H9 (cell line): ENCODE measurements around the gene SOX4. TPM values are rescaled to one million over a fixed set of nuclear protein-coding genes. Genes with fewer than 3 reads are reported as not detected.

Source experiments
- DNase-seq: peaks from one replicate; pipeline ENCODE4 v3.0.0-alpha.2; 2017
- H2AFZ ChIP-seq: one replicate; pipeline ENCODE4 v1.6.1; 2013; ENCODE audit warnings: mild to moderate bottlenecking, low read length, control low read depth, moderate library complexity
- H2AK5ac ChIP-seq: 2 replicates; pipeline ENCODE4 v1.6.1; 2013; ENCODE audit warnings: low read length, control low read depth, mixed read lengths; ENCODE audit not compliant: insufficient read length
- H2BK120ac ChIP-seq: one replicate; pipeline ENCODE4 v1.6.1; 2013; ENCODE audit warnings: low read depth, mild to moderate bottlenecking, low read length, control low read depth, inconsistent platforms; ENCODE audit not compliant: poor library complexity, severe bottlenecking
- H2BK12ac ChIP-seq: 2 replicates; pipeline ENCODE4 v1.6.1; 2013; ENCODE audit warnings: low read length, control low read depth, mixed read lengths, low read depth; ENCODE audit not compliant: insufficient read length
- H2BK15ac ChIP-seq: 2 replicates; pipeline ENCODE4 v1.6.1; 2013; ENCODE audit warnings: low read depth, low read length, control low read depth
- H2BK20ac ChIP-seq: one replicate; pipeline ENCODE4 v1.6.1; 2013; ENCODE audit warnings: low read depth, mild to moderate bottlenecking, low read length, control low read depth, inconsistent platforms; ENCODE audit not compliant: poor library complexity, severe bottlenecking
- H2BK5ac ChIP-seq: 2 replicates; pipeline ENCODE4 v1.6.1; 2013; ENCODE audit warnings: low read length, control low read depth, mixed read lengths; ENCODE audit not compliant: insufficient read length
- H3K14ac ChIP-seq: 2 replicates; pipeline ENCODE4 v1.6.1; 2013; ENCODE audit warnings: low read length, control low read depth; ENCODE audit not compliant: insufficient read depth
- H3K18ac ChIP-seq: 2 replicates; pipeline ENCODE4 v1.6.1; 2013; ENCODE audit warnings: low read depth, mild to moderate bottlenecking, mixed read lengths, low read length, control low read depth; ENCODE audit not compliant: insufficient read length
- H3K23ac ChIP-seq: 2 replicates; pipeline ENCODE4 v1.6.1; 2013; ENCODE audit warnings: low read length, control low read depth, mixed read lengths, low read depth; ENCODE audit not compliant: insufficient read length
- H3K23me2 ChIP-seq: 2 replicates; pipeline ENCODE4 v1.6.1; 2013; ENCODE audit warnings: low read depth, mild to moderate bottlenecking, mixed read lengths, low read length, control low read depth; ENCODE audit not compliant: insufficient read length, poor library complexity, severe bottlenecking
- H3K27ac ChIP-seq: 2 replicates; pipeline ENCODE4 v1.5.1; 2013; ENCODE audit warnings: low read length, control low read depth, mixed read lengths, low read depth; ENCODE audit not compliant: insufficient read length
- H3K27me3 ChIP-seq: 2 replicates; pipeline ENCODE4 v1.6.1; 2013; ENCODE audit warnings: low read length, control low read depth, inconsistent platforms; ENCODE audit not compliant: insufficient read depth
- H3K4ac ChIP-seq: 2 replicates; pipeline ENCODE4 v1.6.1; 2013; ENCODE audit warnings: low read depth, mild to moderate bottlenecking, control low read depth, inconsistent platforms, low read length, moderate library complexity
- H3K4me1 ChIP-seq: 2 replicates; pipeline ENCODE4 v1.6.1; 2013; ENCODE audit warnings: low read length, control low read depth, inconsistent platforms; ENCODE audit not compliant: insufficient read depth
- H3K4me2 ChIP-seq: 2 replicates; pipeline ENCODE4 v1.6.1; 2013; ENCODE audit warnings: low read length, control low read depth, mixed read lengths; ENCODE audit not compliant: insufficient read length, insufficient read depth
- H3K56ac ChIP-seq: 2 replicates; pipeline ENCODE4 v1.6.1; 2013; ENCODE audit warnings: low read depth, mild to moderate bottlenecking, mixed read lengths, low read length, control low read depth; ENCODE audit not compliant: insufficient read length
- H3K79me1 ChIP-seq: 2 replicates; pipeline ENCODE4 v1.6.1; 2013; ENCODE audit warnings: low read depth, mild to moderate bottlenecking, moderate library complexity, low read length, control low read depth, inconsistent platforms; ENCODE audit not compliant: insufficient read depth, poor library complexity, severe bottlenecking
- H3K79me2 ChIP-seq: 2 replicates; pipeline ENCODE4 v1.6.1; 2013; ENCODE audit warnings: low read length, control low read depth, inconsistent platforms; ENCODE audit not compliant: insufficient read depth
- H3K9ac ChIP-seq: 2 replicates; pipeline ENCODE4 v1.6.1; 2013; ENCODE audit warnings: low read length, control low read depth, mixed read lengths; ENCODE audit not compliant: insufficient read length; ENCODE audit errors: extremely low read depth
- H3K9me3 ChIP-seq: one replicate; pipeline ENCODE4 v1.6.1; 2013; ENCODE audit warnings: low read depth, low read length, inconsistent platforms; ENCODE audit not compliant: control insufficient read depth
- H3T11ph ChIP-seq: one replicate; pipeline ENCODE4 v1.6.1; 2013; ENCODE audit warnings: mild to moderate bottlenecking, low read length, control low read depth, inconsistent platforms
- H4K20me1 ChIP-seq: one replicate; pipeline ENCODE4 v1.6.1; 2013; ENCODE audit not compliant: control insufficient read depth, insufficient read length, insufficient read depth
- H4K5ac ChIP-seq: 2 replicates; pipeline ENCODE4 v1.6.1; 2013; ENCODE audit warnings: low read depth, mild to moderate bottlenecking, mixed read lengths, low read length, control low read depth; ENCODE audit not compliant: insufficient read length
- H4K8ac ChIP-seq: replicated peaks from 2 replicates; pipeline ENCODE4 v1.6.1; 2013; ENCODE audit warnings: low read length, control low read depth, mixed read lengths, low read depth; ENCODE audit not compliant: insufficient read length
- H4K91ac ChIP-seq: 2 replicates; pipeline ENCODE4 v1.6.1; 2013; ENCODE audit warnings: low read depth, mild to moderate bottlenecking, moderate library complexity, mixed read lengths, low read length, control low read depth; ENCODE audit not compliant: insufficient read length
- H3K27ac Mint-ChIP-seq, 3 experiments: 2 replicates in 2 of 3; 3 replicates in 1 of 3; pipeline ENCODE4 v1.8.0; 2020 to 2021; ENCODE audit warnings: mixed read lengths in 3 of 3, mild to moderate bottlenecking in 1 of 3, moderate library complexity in 1 of 3
- H3K27me3 Mint-ChIP-seq: 2 replicates; pipeline ENCODE4 v1.8.0; 2021; ENCODE audit warnings: low read depth, mild to moderate bottlenecking, moderate library complexity, mixed read lengths
- H3K36me3 Mint-ChIP-seq, 3 experiments: 2 replicates in 2 of 3; 3 replicates in 1 of 3; pipeline ENCODE4 v1.8.0; 2020 to 2021; ENCODE audit warnings: low read depth in 3 of 3, mixed read lengths in 3 of 3; ENCODE audit not compliant: insufficient read depth in 1 of 3
- H3K4me1 Mint-ChIP-seq, 2 experiments: 2 replicates each; pipeline ENCODE4 v1.8.0; 2020; ENCODE audit warnings: mixed read lengths in 2 of 2
- H3K4me3 Mint-ChIP-seq, 2 experiments: 2 replicates in 1 of 2; 3 replicates in 1 of 2; pipeline ENCODE4 v1.8.0; 2020 to 2021; ENCODE audit warnings: mild to moderate bottlenecking in 2 of 2, mixed read lengths in 2 of 2, moderate library complexity in 1 of 2
- H3K9me3 Mint-ChIP-seq, 2 experiments: 2 replicates in 1 of 2; 3 replicates in 1 of 2; pipeline ENCODE4 v1.8.0; 2020; ENCODE audit warnings: mild to moderate bottlenecking in 2 of 2, mixed read lengths in 2 of 2, moderate library complexity in 1 of 2
- WGBS: extraction: QIAGEN DNeasy Blood & Tissue Kit; methylation state at CpG from one replicate; pipeline ENCODE4 v1.1.7; 2013; ENCODE audit warnings: missing lambda C conversion rate, low lambda C conversion rate, mixed read lengths; ENCODE audit not compliant: insufficient read length; ENCODE audit errors: extremely low coverage; 5-methylcytosine and 5-hydroxymethylcytosine counted together
- total RNA-seq: library from RNA; stranded (reverse); gene quantifications from 2 replicates; pipeline ENCODE4 v1.2.1, GENCODE V29; 2021
- TF ChIP-seq, protein P1 (sequence below): fragments of 200-600 bp; sonication (generic); conservative IDR thresholded peaks from 3 replicates; pipeline ENCODE4 v1.8.0; 2021; ENCODE audit warnings: antibody characterized with exemption, mild to moderate bottlenecking

SOX4 gene
- total RNA-seq, 1 experiment from 2014 or later: 108 TPM

DNA sequence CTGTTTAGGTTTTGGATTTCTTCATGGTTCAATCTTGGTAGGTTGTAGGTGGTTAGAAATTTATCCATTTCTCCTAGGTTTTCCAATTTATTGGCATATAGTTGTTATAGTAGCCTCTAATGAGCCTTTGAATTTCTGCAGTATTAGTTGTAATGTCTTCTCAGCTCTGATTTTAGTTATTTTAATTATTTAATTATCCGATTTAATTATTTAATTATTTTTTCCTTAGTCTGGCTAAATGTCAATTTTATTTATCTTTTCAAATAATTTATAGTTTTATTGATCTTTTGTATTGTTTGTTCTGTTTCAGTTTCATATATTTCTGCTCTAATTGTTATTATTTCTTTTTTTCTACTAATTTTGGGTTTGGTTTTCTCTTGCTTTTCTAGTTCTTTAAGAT, 28.1 kb upstream of the SOX4 start:
- no peaks in the 10 kb centered on the region for H3K4me1 Mint-ChIP-seq
- H3K36me3 Mint-ChIP-seq: no peaks in the 10 kb centered on the region; a peak in 1 of 7 replicates
- Histone ChIP-seq H3K27me3 (no peaks in the 10 kb centered on the region), H3K9me3 (no peaks in the 10 kb centered on the region), H3K56ac (no peak overlapping the region), H4K5ac (no peak overlapping the region), H2BK20ac (no peak overlapping the region), H2BK120ac (no peak overlapping the region), H3K4ac (no peak overlapping the region), H2BK5ac (no peak overlapping the region), H2AFZ (no peak overlapping the region), H3K79me2 (no peaks in the 10 kb centered on the region), H3K9ac (no peak overlapping the region), H3K23me2 (no peaks in the 10 kb centered on the region), H4K20me1 (no peaks in the 10 kb centered on the region), H3K23ac (no peak overlapping the region), H3K4me2 (no peak overlapping the region), H3T11ph (no peak overlapping the region), H2BK12ac (no peak overlapping the region), H4K91ac (no peak overlapping the region), H3K79me1 (no peaks in the 10 kb centered on the region), H2AK5ac (no peak overlapping the region), H3K4me1 (no peaks in the 10 kb centered on the region), H4K8ac (no peak overlapping the region), H2BK15ac (no peak overlapping the region), H3K18ac (no peak overlapping the region), H3K14ac (no peak overlapping the region), H3K27ac (no peak overlapping the region)
- no peaks in the 10 kb centered on the region; a peak in 2 of 5 replicates for H3K9me3 Mint-ChIP-seq
- WGBS: no CpG with 5 or more reads among the region's 1 CpG
- no peaks in the 10 kb centered on the region; the same call in 1 of the 2 replicates for H3K27me3 Mint-ChIP-seq
- H3K27ac Mint-ChIP-seq: no peak overlapping the region
- H3K4me3 Mint-ChIP-seq: no peak overlapping the region
- TF ChIP-seq, protein P1, sequence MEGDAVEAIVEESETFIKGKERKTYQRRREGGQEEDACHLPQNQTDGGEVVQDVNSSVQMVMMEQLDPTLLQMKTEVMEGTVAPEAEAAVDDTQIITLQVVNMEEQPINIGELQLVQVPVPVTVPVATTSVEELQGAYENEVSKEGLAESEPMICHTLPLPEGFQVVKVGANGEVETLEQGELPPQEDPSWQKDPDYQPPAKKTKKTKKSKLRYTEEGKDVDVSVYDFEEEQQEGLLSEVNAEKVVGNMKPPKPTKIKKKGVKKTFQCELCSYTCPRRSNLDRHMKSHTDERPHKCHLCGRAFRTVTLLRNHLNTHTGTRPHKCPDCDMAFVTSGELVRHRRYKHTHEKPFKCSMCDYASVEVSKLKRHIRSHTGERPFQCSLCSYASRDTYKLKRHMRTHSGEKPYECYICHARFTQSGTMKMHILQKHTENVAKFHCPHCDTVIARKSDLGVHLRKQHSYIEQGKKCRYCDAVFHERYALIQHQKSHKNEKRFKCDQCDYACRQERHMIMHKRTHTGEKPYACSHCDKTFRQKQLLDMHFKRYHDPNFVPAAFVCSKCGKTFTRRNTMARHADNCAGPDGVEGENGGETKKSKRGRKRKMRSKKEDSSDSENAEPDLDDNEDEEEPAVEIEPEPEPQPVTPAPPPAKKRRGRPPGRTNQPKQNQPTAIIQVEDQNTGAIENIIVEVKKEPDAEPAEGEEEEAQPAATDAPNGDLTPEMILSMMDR: no peak
- DNase-seq: no peak
